Muscle of leg (tissue), 11 donors: Measurements from ENCODE around the gene NOP10. TPM values are rescaled to one million over a fixed set of nuclear protein-coding genes. Genes with fewer than 3 reads are reported as not detected.
"Not testable (repeated sequence)": the region's sequence is repeated elsewhere in the genome, so short reads cannot be mapped to it uniquely, and the experiment has no call there.

Source experiments
- DNase-seq: peaks from one replicate; pipeline ENCODE4 v3.0.0; 2013
- H3K27ac ChIP-seq: one replicate; pipeline ENCODE4 v1.5.1; 2013; ENCODE audit warnings: mild to moderate bottlenecking, low read length, control low read depth
- H3K27me3 ChIP-seq: one replicate; pipeline ENCODE4 v1.6.1; 2013; ENCODE audit warnings: low read length; ENCODE audit not compliant: control insufficient read depth, insufficient read depth
- H3K36me3 ChIP-seq: one replicate; pipeline ENCODE4 v1.6.1; 2013; ENCODE audit warnings: low read length; ENCODE audit not compliant: control insufficient read depth, insufficient read depth
- H3K4me1 ChIP-seq: one replicate; pipeline ENCODE4 v1.6.1; 2013; ENCODE audit warnings: low read length; ENCODE audit not compliant: control insufficient read depth, insufficient read depth
- H3K4me3 ChIP-seq: one replicate; pipeline ENCODE4 v1.5.1; 2013; ENCODE audit warnings: low read length, control low read depth
- H3K9me3 ChIP-seq: replicated peaks from 2 replicates; pipeline ENCODE4 v1.6.1; 2013; ENCODE audit warnings: low read depth, low read length; ENCODE audit not compliant: control insufficient read depth
- WGBS: methylation state at CpG from one replicate; pipeline ENCODE4 v1.1.5; 2013; ENCODE audit warnings: missing lambda C conversion rate; ENCODE audit not compliant: insufficient coverage; 5-methylcytosine and 5-hydroxymethylcytosine counted together
- polyA plus RNA-seq, 8 donors: library from polyadenylated mRNA; unstranded; fragments of 120-200 nt; gene quantifications; one replicate each; pipeline versions ENCODE4 v1.2.1 to v1.2.3, GENCODE V29; 2013; ENCODE audit warnings: inconsistent platforms in 1 of 8, low replicate concordance in 1 of 8; ENCODE audit not compliant: insufficient read length in 8 of 8, insufficient read depth in 1 of 8
- total RNA-seq: library from RNA; stranded (reverse); fragments of 120-200 nt; gene quantifications from one replicate; pipeline ENCODE4 v1.2.4, GENCODE V29; 2013

NOP10 gene
- total and polyA plus RNA-seq, 9 donors: 82.8 to 149 (median 101) TPM

GRCh38 chr15:34347951-34348638 lies 5.2 kb upstream of the NOP10 start:
- 77% methylated on average over 11 of the region's 13 CpGs for WGBS

GRCh38 chr15:34342213-34342736 lies 661 bp downstream of the NOP10 start:
- H3K36me3 ChIP-seq: peaks cover 15% of the 10 kb centered on the region
- not testable (repeated sequence) for H3K9me3 ChIP-seq, DNase-seq, H3K27me3 ChIP-seq
- H3K4me1 ChIP-seq: peaks cover 10% of the 10 kb centered on the region
- H3K4me3 ChIP-seq: peak overlapping the region; percentile 70
- 0% methylated on average over 11 of the region's 26 CpGs for WGBS
- H3K27ac ChIP-seq: peak overlapping the region; percentile 96

More at GRCh38 chr15:34347951-34348638, 5.2 kb upstream of the NOP10 start:
- no peaks in the 10 kb centered on the region for H3K36me3 ChIP-seq
- peaks cover 2% of the 10 kb centered on the region for H3K4me1 ChIP-seq
- H3K4me3 ChIP-seq: no peak overlapping the region
- no peak overlapping the region for H3K27ac ChIP-seq
- no peaks in the 10 kb centered on the region for H3K27me3 ChIP-seq
- H3K9me3 ChIP-seq: no peaks in the 10 kb centered on the region
- DNase-seq: no peak

- no peaks in the 10 kb centered on the region for H3K27me3 ChIP-seq
- peaks cover 16% of the 10 kb centered on the region for H3K4me1 ChIP-seq
- no peaks in the 10 kb centered on the region for H3K9me3 ChIP-seq
- WGBS: 96% methylated on average over 12 of the region's 15 CpGs
- no peak overlapping the region for H3K27ac ChIP-seq
- H3K36me3 ChIP-seq: peaks cover 15% of the 10 kb centered on the region
- H3K4me3 ChIP-seq: peak overlapping the region; percentile 70
- DNase-seq: no peak
Measured at GRCh38 chr15:34341381-34342212, 1.3 kb downstream of the NOP10 start.

- Histone ChIP-seq H3K36me3 (peaks cover 15% of the 10 kb centered on the region), H3K9me3 (no peaks in the 10 kb centered on the region), H3K27me3 (no peaks in the 10 kb centered on the region), H3K4me1 (peaks cover 16% of the 10 kb centered on the region), H3K4me3 (no peak overlapping the region), H3K27ac (no peak overlapping the region)
- WGBS: 87% methylated on average over 3 of the region's 3 CpGs
- DNase-seq: no peak
Measured at GRCh38 chr15:34339946-34340345, 3.0 kb downstream of the NOP10 start.

- Histone ChIP-seq H3K27ac (no peak overlapping the region), H3K4me3 (peak overlapping the region; percentile 91), H3K27me3 (no peaks in the 10 kb centered on the region), H3K4me1 (peaks cover 16% of the 10 kb centered on the region), H3K36me3 (peaks cover 15% of the 10 kb centered on the region), H3K9me3 (no peaks in the 10 kb centered on the region)
- WGBS: 69% methylated on average over 11 of the region's 16 CpGs
- no peak for DNase-seq
Measured at GRCh38 chr15:34338347-34338746, 4.6 kb downstream of the NOP10 start.

- peaks cover 15% of the 10 kb centered on the region for H3K36me3 ChIP-seq
- peak; percentile 95 for DNase-seq
- peaks cover 14% of the 10 kb centered on the region for H3K4me1 ChIP-seq
- under 1% methylated on average over 64 of the region's 78 CpGs for WGBS
- H3K27ac ChIP-seq: peak within 1 kb of the TSS; percentile 87
- no peaks in the 10 kb centered on the region for H3K27me3 ChIP-seq
- H3K9me3 ChIP-seq: no peaks in the 10 kb centered on the region
- peak within 1 kb of the TSS; percentile 91 for H3K4me3 ChIP-seq
Measured at GRCh38 chr15:34337557-34338306, 5.2 kb downstream of the NOP10 start, which contains the start of gene SLC12A6. SLC12A6 (minus strand) TSS chr15:34337781; CDS start chr15:34336680, 1,101 bp downstream.

GRCh38 chr15:34336991-34337556 lies 5.9 kb downstream of the NOP10 start:
- Histone ChIP-seq H3K9me3 (no peaks in the 10 kb centered on the region), H3K36me3 (peaks cover 15% of the 10 kb centered on the region), H3K4me3 (peak overlapping the region; percentile 91), H3K27ac (peak overlapping the region; percentile 87), H3K27me3 (no peaks in the 10 kb centered on the region), H3K4me1 (peaks cover 11% of the 10 kb centered on the region)
- 3% methylated on average over 20 of the region's 26 CpGs for WGBS
- DNase-seq: peak; percentile 14

- Histone ChIP-seq H3K27me3 (no peaks in the 10 kb centered on the region), H3K9me3 (no peaks in the 10 kb centered on the region), H3K4me1 (peaks cover 6% of the 10 kb centered on the region), H3K36me3 (peaks cover 10% of the 10 kb centered on the region), H3K4me3 (peak overlapping the region; percentile 91), H3K27ac (no peak overlapping the region)
- WGBS: 84% methylated on average over 9 of the region's 16 CpGs
- DNase-seq: no peak
Measured at GRCh38 chr15:34336231-34336990, 6.5 kb downstream of the NOP10 start.
